GM18519 (cell line): ENCODE measurements around the gene SHC4.
A peak's percentile ranks its signal among the peaks of the same experiment; 100 is the strongest.

Experiments used
- ATAC-seq: cut with Tn5 transposase; IDR thresholded peaks from one replicate; pipeline ENCODE4 v1.9.1; 2021; ENCODE audit warnings: mild to moderate bottlenecking, moderate library complexity; ENCODE audit not compliant: unreplicated experiment, low FRiP score

Gene SHC4, protein sequence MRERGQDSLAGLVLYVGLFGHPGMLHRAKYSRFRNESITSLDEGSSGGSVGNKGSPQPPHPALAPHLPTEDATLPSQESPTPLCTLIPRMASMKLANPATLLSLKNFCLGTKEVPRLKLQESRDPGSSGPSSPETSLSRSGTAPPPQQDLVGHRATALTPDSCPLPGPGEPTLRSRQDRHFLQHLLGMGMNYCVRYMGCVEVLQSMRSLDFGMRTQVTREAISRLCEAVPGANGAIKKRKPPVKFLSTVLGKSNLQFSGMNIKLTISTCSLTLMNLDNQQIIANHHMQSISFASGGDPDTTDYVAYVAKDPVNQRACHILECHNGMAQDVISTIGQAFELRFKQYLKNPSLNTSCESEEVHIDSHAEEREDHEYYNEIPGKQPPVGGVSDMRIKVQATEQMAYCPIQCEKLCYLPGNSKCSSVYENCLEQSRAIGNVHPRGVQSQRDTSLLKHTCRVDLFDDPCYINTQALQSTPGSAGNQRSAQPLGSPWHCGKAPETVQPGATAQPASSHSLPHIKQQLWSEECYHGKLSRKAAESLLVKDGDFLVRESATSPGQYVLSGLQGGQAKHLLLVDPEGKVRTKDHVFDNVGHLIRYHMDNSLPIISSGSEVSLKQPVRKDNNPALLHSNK

DNA sequence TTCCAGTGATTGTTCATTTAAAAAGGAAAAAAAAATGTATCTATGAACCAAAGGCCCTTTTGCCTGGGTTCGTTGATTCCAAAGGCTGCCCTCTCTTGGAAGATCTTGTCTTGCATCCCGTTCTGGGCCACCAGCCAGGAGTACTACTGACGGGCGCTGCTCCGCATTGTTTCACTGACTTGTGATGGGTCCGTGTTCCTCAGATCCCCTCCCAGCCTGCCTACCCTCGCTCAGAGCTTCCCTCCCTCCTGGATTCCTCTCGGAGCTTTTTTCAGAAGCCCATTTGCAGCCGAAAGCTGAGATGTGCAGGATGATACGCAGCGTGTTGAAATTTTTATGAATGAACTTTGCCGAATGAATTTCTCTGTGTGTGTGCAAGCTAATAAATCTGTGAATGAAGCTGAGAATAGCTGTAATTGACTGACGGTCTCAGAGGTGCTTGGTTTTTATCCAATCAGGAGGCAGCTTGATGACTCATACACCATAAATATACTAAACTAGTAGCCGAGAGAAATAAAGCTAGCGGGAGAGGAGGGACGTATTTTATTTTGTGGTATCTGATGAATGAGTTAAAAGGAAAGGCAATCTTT lies at the start of gene SHC4:
TSS of gene SHC4 (minus strand) at position 396 of the 590 bp plus-strand sequence. CDS start 904 bp downstream, outside the sequence.
- ATAC-seq = no peak

DNA sequence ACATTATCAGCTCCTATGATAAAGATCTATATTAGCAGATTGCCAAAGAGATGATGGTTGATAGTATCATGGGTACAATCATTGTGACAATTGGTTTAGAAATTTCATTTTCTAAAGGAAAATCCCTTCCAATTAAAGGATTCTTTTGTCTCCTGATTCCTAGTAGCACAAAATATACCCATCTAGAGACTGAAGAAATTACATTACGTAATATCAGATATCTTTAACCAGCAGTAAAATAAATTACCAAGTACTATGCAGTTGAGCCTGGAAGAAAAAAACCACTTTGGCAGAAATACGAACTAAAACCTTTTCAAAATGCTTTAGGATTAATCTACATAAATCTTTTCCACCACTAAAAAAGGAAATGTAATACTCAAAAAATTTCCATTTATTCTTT lies 35.6 kb upstream of the SHC4 start:
- no peak for ATAC-seq

DNA sequence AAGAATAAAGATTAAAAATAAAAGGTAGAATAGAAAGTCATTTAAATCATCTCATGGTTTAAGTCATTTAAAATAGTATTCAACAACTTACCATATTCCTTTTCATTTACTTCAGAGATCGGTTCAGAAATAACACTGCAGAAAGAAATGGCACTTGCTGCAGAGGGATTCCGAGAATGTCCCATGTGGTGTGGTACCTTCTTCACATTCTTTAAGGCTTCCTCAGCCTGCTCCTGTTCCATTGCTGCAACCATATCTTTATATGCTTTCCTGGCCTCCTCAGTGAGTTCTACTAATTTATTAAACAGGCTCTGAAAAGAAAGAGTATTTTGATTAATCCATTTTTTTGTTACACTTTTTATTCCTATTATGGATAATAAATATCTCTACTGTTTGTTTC lies 32.6 kb upstream of the SHC4 start:
- ATAC-seq = no peak

DNA sequence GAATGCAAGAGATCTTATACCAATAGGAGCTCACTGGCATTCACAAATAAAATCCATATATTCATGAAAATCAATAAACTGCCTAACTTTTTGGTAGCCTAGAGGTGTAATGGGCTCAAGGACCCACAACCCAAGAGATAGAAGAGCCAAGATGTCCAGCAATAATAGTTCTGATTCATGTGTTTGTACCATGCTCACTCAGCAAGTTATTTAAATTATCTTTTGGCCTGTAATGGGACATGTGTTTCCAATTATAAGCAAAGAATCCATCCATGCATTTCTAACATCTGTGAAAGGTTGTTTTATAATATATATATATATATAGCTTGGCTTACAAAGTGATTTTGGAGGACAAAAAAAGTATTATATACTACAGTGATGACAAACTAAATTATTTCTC lies 29.7 kb upstream of the SHC4 start:
- ATAC-seq = no peak

DNA sequence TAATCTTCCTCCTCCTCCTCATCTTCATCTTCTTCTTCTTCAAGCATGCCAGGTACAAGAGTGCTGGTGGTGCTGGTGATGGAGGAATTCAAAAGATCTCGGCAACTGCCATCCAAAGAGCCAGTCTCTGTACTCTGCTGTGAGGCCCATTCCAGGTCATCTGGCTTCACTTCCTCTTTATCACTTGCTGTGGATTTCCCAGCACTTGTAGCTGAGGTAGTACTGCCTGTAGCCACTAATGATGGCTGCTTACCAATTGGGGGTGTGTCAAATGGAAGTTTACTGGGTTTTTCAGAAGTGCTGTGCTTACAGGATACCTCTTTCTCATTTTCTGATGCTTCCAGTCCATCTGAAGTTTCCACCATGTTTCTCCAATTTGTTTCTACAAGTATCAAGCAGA lies 28.8 kb upstream of the SHC4 start:
- ATAC-seq = peak; percentile 94

DNA sequence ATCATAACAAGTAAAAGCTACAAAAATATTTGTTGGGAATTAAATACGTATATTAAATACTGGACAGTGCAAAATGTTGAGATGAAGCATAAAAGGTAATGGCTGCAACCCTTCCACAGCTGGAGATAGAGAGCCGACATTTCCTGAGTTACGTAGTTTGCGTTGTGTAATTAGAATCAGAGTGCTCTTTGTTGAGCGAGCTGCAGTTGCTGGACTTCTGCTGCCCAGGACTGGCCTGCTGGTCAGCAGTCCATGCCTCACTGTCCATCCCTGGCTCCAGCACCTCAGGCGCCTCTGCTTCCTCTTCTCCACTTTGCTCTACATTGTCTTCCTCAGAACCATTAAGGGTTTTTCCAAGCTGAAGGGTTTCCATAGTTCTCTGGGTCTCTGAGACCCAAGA lies 28.4 kb upstream of the SHC4 start:
- ATAC-seq = no peak

DNA sequence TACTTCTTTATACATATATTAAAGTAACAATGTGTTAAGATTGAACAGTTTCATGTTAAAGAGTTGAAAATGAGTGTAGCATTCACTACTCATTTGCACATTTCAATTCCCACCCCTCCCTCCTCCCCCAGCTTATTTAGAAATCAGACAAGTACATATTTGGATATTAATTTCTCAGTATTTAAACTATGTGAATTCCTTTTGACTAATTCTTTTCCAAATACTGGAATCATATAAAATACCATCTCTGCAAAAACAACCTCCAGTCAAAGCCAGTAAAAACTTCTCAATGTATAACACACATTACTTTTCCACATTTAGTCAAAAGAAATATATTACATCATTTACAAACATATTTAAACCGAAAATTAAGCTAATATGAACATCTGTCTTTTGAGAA lies 25.5 kb upstream of the SHC4 start:
- no peak for ATAC-seq

DNA sequence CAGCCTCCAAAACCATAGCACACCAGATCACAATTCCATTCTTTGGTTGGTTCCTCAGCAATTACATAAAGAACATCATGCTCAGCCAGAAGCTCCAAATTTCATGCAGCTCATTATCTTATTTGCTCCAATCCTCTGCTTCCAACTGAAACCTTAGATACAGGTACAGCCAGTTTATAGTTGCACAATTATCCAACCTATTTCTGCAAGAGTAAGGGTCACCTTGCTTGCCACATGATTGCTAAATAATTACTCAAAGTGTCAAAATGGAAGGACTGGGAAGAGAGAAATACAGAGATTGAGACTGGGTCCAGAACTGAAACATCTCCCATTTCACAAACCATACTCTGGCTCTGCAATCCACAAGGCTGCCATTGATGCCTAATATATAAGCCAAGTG lies 23.4 kb upstream of the SHC4 start:
- no peak for ATAC-seq

DNA sequence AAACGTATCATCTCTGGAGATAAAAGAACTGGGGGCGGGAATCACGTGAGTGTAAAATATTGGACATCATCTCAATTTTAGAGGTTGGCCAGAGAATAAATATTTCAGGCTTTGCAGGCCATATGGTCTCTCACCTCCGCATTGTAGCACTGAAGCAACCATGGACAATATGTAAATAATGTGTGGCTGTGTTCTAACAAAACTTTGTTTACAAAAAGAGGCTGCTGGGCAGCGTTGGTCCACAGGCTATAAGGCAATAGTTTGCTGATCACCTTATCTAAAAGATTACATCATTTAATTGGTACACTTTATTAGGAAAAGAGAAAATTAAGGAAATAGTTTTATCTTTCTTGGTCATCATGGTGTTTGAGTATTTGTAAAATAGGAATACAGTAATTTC lies 22.5 kb upstream of the SHC4 start:
- no peak for ATAC-seq

DNA sequence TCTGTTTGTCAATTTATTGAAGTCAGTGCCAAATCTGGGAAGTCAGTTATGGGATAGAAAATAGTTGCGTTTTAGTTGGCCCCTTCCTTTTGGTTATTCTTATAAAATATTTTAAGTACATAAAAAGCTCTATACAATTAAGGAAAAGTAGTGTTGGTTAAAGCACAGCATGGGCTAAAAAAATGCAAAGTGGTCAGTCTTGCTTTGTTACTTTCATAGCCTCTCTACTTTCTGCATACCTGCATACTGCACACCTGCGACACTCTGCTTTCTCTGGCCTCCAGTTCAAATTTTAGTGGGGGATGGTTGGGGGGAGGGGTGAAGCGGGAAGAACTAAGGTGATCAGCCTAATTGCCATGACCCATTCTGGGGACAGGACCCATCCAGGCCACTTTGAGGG lies 21.8 kb upstream of the SHC4 start:
- ATAC-seq = no peak

DNA sequence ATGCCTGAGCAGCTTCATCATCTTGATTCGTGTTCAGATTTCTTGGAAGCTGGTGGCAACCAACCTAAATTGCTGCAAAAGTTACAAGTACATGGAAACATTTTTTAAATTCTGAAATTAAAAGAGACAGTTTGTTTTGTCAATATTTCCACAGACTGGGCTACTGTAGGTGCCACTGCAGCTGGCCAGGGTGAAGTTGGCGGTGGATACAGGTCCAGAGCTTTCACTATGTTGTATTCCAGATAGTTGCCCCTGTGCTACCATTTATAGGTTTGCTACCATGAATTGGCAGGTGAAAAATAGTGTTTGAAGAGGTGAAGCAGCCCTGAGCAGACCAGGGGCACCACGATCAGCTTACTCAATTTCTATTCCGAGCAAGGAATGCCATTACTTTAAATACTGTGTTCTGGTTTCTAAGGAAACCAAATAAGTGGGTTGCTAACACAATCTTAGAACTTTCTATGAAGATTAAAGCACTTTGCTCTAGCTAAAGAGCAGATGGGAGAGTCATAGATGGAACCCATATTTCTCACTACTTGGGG lies 21.2 kb upstream of the SHC4 start:
- ATAC-seq = no peak

DNA sequence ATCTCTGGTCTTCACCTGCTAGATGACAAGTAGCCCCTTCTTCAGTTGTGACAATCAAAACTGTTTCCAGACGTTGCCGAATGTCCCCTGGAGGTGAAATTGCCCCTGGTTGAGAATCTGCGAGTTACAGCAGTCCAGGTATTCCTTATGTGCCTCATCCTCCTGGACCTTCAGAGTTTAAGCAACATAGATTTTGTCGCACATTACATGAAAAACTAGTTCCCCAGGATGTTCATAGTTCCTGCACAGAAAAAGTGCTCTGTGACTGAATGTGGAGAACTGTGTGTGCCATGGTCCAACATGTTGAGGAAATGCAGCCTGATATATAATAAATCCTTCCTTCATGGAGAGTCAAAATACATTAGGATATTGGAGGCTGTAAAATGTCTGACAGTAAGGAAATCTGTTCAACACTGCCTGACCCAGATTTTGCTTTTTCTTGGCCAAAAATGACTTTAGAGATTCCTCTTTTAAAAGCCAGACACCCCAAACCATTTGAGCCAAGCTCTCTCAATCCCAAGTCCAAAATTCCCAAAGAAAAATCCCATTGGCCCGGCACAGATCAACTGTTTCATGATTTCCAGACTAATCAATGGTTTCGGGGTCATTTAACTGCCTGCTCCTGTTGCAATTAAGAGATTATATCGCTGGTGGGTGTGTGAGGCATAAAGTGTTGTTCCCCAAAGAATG lies 20.4 kb upstream of the SHC4 start:
- no peak for ATAC-seq

DNA sequence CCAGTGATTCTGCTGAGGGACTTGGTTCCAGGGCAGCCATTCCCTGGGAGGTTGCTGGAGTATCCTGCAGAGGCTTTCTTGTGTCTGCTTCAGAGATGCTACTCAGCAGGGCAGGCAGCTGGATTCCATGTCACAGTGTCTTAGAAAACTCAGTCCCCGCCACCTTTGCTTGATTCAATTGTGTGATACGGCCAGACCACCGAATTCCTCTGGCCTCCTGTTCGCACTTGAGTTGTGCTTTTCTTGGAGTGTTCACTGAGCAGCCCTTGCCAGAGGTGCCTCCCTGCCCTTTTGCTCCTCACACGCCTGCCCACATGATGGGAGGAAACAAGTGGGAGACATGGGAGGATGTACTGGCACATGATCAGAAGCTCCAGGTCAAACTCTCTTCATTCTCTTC lies 19.6 kb upstream of the SHC4 start:
- no peak for ATAC-seq

DNA sequence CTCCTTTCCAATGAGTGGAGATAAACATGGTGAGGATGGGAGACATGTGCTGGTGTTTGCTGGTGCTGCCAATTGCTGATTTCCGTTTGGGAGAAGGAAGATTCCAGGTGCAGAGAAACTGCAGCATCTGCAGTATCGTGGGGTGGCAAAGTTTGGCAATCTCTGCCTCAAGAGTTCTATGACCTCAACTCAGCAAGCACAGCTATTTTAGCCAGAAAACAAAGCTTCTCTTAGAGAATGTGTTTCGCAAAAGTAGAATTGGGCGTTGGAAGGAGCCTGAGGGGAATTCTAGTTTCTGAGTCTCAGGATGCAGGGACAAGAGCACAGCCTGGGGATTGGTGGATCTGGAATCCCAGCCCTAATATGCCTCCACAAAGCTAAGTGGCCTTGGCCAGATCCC lies 18.2 kb upstream of the SHC4 start:
- ATAC-seq = no peak

DNA sequence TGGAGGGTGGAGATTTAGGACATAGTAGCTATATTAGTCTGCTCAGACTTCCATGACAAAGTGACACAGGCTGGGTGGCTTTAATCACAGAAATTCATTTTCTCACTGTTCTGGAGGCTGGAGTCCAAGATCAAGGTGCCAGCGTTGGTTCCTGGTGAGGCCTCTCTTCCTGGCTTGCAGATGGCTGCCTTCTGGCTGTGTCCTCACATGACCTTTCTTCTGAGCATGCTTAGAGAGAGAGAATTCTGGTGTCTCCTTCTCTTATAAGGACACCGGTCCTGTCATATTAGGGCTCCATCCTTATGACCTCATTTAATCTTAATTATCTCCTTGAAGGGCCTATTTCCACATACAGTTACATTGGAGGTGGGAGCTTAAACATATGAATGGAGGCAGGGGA lies 14.9 kb upstream of the SHC4 start:
- ATAC-seq = no peak

DNA sequence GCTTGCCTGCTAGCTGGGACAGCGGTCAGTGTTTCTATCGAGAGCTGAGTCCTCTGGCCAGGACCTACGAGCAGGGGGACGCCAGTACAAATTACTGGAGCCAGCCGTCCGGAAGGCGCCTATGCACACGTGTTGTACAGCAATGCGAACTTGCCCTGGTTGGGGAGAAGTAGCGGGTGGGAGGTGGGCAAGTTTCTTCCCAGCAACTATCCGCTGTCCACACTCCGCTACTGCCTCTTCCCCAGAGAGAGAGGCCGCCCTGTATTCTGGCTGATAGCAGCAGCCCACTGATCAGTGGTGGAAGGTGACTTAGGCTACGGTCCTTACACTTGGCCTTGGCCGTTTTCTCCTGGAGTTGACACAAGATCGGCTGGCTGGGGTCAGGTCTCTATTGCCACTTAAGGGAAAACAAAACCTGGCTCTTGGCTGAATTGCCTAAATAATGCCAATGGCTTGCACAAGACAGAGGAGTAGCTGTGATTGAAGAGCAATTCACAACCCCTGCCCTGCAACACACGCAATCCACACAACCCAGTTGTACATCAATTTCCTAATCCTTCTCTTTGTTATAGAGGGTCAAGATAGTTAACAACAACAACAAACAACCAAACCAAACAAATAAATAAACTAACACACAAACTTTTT lies 12.8 kb upstream of the SHC4 start:
- ATAC-seq = no peak

DNA sequence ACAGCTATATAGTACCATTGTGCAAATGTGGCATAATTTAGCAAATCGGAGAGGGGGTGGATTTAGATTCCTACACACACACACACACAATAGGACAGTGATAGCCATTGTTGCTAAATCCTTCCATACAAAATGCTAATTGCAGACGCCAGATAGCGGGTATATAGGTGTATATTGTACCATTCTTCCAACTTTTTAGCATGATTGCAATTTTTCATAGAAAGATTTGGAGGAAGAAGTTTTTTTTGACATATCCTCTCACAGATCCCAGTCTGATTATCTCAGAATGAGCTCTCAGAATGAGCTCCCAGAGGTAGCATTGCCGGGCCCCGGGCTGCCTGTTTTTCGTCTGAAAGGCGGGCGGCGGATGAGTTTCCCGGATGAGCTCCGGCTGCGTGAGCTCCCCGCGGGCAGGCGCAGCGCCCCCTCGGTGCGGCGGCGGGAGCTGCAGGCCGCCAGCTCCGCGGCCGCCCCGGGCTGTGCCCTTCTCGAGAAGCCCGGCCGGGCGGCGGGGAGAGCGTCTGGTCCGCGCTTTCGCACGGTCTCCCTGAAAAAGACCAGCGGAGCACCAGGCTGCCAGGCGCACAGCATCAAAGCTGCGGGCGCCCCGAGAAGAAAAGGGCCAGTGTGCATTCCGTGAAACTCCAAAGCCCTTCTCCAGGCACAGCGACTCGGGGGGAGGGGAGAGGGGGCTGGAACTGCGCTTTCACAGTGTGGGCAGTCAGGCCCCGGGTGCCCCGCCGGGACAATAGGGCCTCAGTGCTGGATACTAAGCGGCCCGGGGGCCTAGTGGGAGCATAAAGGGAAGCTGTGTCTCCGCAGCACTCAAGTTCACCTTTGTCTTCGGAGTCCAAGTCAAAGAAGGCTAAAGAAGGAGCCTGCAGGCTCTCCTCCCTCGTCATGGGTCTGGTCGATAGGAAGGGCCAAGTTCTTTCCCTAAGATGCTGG lies 12.0 kb upstream of the SHC4 start:
- peak; percentile 86 for ATAC-seq

DNA sequence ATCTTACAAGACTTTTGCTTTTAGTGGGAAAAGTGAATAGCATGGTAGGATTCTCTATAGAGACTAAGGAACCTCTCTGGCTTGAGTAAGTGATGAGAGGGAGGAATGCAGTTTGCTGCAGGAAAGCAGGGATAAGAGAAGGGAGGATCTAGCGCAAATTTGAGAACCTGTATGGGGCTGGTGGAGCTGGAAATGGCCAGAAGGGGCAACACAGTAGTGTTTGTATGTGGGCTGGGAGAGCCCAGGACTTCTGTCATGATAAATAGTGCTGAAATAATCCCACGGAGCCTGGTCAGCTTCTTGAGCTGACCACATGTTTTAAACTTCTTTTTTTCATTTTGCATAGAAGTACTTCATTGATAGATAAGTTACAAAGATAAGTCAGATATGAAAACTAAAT lies 11.2 kb upstream of the SHC4 start:
- no peak for ATAC-seq

DNA sequence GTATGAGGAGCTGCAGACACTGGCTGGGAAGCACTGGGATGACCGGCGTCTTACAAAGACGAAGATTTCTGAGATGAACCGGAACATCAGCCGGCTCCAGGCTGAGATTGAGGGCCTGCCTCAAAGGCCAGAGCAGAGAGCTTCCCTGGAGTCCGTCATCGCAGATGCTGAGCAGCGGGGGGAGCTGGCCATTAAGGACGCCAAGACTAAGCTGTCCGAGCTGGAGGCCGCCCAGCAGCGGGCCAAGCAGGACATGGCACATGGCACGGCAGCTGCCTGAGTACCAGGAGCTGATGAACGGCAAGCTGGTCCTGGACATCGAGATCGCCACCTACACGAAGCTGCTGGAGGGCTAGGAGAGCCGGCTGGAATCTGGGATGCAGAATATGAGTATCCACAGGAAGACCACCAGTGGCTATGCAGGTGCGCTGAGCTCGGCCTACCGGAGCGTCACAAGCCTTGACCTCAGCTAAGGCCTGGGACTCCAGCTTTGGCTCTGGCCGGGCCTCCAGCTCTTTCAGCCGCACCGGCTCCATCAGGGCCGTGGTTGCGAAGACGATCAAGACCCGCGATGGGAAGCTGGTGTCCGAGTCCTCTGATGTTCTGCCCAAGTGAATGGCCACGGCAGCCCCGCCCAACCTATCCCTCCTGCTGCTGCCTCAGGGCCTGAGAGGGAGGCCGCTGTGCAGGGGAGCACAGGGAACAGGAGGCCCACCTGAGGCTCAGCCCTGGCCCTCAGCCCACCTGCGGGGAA lies 9.2 kb upstream of the SHC4 start:
- no peak for ATAC-seq
